ENCODE measurements around the gene DICER1.
"Not testable (repeated sequence)": the region's sequence is repeated elsewhere in the genome, so short reads cannot be mapped to it uniquely, and the experiment has no call there.

Gene DICER1, protein sequence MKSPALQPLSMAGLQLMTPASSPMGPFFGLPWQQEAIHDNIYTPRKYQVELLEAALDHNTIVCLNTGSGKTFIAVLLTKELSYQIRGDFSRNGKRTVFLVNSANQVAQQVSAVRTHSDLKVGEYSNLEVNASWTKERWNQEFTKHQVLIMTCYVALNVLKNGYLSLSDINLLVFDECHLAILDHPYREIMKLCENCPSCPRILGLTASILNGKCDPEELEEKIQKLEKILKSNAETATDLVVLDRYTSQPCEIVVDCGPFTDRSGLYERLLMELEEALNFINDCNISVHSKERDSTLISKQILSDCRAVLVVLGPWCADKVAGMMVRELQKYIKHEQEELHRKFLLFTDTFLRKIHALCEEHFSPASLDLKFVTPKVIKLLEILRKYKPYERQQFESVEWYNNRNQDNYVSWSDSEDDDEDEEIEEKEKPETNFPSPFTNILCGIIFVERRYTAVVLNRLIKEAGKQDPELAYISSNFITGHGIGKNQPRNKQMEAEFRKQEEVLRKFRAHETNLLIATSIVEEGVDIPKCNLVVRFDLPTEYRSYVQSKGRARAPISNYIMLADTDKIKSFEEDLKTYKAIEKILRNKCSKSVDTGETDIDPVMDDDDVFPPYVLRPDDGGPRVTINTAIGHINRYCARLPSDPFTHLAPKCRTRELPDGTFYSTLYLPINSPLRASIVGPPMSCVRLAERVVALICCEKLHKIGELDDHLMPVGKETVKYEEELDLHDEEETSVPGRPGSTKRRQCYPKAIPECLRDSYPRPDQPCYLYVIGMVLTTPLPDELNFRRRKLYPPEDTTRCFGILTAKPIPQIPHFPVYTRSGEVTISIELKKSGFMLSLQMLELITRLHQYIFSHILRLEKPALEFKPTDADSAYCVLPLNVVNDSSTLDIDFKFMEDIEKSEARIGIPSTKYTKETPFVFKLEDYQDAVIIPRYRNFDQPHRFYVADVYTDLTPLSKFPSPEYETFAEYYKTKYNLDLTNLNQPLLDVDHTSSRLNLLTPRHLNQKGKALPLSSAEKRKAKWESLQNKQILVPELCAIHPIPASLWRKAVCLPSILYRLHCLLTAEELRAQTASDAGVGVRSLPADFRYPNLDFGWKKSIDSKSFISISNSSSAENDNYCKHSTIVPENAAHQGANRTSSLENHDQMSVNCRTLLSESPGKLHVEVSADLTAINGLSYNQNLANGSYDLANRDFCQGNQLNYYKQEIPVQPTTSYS (N-terminal part only)

GRCh38 chr14:95157327-95158189 lies at the start of gene DICER1:
Gene DICER1 (minus strand): TSS chr14:95157529. CDS start chr14:95133458, 24,071 bp downstream.
- Histone ChIP-seq H3K27ac (peak within 1 kb of the TSS; percentile 88 to 99 (median 97)), H3K4me3 (peak within 1 kb of the TSS; percentile 46 to 90 (median 73))

- H3K27ac ChIP-seq: no peak overlapping the region
These were observed 49.2 kb upstream of the DICER1 start for GRCh38 chr14:95206534-95206933.

DNA sequence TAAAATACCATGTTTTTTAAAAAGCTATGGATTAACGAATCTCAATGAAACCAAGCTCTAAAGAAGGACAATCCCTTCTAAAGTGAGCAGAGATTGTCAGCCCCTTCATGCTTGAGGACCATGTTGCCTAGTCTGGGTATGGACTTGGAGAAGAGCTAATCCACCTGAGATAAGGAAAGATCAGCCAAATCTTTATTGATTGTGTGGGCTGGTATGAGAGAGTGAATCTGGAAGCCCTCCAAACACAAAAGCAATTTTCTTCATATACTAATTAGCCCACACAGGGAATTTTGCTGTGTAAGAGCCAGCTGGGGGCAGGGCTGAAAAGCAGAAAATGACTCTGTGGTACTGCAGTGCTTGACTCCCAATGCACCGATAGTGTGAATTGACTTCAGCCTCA lies 47.4 kb upstream of the DICER1 start:
- H3K27ac ChIP-seq: no peak overlapping the region

More at GRCh38 chr14:95206534-95206933, 49.2 kb upstream of the DICER1 start:
- no peak overlapping the region for H3K4me3 ChIP-seq

DNA sequence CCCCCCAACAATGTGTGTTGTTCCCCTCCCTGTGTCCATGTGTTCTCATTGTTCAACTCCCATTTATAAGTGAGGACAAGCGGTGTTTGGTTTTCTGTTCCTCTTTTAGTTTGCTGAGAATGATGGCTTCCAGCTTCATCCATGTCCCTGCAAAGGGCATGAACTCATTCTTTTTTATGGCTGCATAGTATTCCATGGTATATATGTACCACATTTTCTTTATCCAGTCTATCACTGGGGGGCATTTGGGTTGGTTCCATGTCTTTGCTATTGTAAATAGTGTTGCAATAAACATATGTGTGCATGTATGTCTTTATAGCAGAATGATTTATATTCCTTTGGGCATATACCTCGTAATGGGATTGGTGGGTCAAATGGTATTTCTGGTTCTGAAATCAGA lies 44.4 kb upstream of the DICER1 start:
- not testable (repeated sequence) for H3K27ac ChIP-seq, H3K4me3 ChIP-seq

More for the DNA sequence above, 47.4 kb upstream of the DICER1 start:
- no peak overlapping the region for H3K4me3 ChIP-seq

GRCh38 chr14:95200404-95200803 lies 43.1 kb upstream of the DICER1 start:
- Histone ChIP-seq H3K27ac (no peak overlapping the region), H3K4me3 (no peak overlapping the region)

- no peak overlapping the region for H3K27ac ChIP-seq
- H3K4me3 ChIP-seq: no peak overlapping the region
These were observed 42.1 kb upstream of the DICER1 start for GRCh38 chr14:95199298-95199983.

- Histone ChIP-seq H3K4me3 (no peak overlapping the region), H3K27ac (no peak overlapping the region)
These were observed 41.0 kb upstream of the DICER1 start for GRCh38 chr14:95198320-95198719.

GRCh38 chr14:95197551-95197950 lies 40.2 kb upstream of the DICER1 start:
- no peak overlapping the region for H3K4me3 ChIP-seq

DNA sequence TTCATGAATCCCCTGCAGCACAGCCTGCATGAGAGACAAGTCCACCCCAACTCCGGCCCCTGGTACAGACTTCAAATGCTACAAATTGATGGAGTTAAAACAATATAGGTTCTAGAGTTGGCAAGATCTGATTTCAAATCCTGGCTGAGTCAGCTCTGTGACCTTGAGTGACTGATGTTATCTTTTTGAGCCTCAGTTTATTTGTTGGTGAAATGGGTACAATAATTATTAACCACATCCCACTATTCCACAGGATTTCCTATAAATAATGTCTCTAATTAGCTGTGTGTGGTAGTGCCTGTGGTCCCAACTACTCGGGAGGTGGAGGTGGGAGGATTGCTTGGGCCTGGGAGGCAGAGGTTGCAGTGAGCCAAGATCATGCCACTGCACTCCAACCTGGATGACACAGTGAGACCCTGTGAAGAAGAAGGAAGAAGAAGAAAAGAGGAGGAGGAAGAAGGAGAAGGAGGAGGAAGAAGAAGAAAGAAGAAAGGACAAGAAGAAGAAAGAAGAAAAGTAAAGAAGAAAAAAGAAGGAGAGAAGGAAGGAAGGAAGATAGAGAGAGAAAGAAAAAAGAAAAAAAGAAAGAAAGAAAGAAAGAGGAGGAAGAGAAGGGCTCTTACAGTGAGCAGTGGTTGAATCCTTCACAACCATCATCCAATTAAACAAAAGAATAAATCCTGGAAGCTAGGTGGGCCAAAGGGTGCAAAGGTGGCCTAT lies 39.7 kb upstream of the DICER1 start:
- no peak overlapping the region for H3K27ac ChIP-seq

More at GRCh38 chr14:95197551-95197950, 40.2 kb upstream of the DICER1 start:
- H3K27ac ChIP-seq: no peak overlapping the region

DNA sequence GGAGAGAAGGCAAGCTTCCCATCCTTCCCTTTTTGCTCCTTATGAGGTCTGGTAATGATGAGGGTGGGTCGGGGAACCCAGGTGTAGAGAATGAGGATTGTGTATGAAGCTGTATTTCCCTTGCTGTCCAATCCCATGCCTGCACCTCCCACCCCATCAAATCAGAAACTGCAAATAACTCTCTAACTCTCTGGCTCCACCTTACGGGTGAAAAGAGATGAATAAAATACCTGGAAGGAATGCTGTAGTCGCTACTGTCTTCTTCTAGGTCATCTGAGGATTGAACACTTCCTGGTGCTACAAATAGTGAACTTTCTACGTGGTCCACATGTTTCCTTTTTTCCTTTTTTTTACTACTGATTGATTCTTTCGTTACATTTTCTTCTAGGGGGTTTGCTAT lies 38.9 kb upstream of the DICER1 start:
- H3K27ac ChIP-seq: no peak overlapping the region
- no peak overlapping the region for H3K4me3 ChIP-seq

More for the DNA sequence above, 39.7 kb upstream of the DICER1 start:
- no peak overlapping the region for H3K4me3 ChIP-seq

DNA sequence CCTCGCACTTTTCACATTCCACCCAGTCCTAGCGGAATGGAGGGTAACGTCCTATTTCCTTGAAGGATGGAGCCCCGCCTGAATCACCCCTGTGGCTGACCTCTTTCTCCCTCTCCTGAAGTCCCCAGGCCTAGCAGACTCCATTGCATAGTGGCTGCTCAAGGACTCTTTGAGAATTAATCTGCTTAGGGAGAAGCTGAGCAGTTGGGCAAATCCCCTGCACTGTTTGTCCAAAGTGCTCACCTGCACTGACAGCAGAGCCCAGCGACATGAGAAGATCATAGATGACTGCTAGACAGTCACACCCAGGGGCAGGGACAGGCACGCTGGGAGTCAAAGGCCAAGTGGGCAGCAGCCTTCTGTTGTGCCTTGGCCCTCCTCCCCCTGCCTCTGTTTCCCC lies 37.7 kb upstream of the DICER1 start:
- Histone ChIP-seq H3K27ac (no peak overlapping the region), H3K4me3 (no peak overlapping the region)

DNA sequence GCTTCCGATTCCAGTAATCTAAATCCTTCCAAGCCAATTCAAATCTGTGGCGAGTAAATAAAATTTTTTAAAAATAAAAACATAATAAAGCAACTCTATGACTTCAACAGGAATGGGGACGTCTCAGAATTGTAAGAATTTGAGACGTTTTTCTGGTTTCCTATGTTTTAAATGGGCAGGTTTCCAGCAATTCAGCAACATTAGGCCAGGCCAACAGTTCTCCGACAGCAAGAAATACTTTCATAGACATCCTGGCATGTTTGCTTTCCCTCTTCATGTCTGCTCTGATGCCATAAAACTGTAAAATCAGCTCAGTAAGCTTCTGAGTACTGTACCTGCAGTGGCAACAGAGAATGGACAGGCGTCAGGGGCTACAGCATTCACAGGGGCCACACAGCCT lies 35.8 kb upstream of the DICER1 start:
- no peak overlapping the region for H3K4me3 ChIP-seq
- no peak overlapping the region for H3K27ac ChIP-seq

- Histone ChIP-seq H3K27ac (no peak overlapping the region), H3K4me3 (no peak overlapping the region)
These were observed 35.0 kb upstream of the DICER1 start for GRCh38 chr14:95192311-95192710.

DNA sequence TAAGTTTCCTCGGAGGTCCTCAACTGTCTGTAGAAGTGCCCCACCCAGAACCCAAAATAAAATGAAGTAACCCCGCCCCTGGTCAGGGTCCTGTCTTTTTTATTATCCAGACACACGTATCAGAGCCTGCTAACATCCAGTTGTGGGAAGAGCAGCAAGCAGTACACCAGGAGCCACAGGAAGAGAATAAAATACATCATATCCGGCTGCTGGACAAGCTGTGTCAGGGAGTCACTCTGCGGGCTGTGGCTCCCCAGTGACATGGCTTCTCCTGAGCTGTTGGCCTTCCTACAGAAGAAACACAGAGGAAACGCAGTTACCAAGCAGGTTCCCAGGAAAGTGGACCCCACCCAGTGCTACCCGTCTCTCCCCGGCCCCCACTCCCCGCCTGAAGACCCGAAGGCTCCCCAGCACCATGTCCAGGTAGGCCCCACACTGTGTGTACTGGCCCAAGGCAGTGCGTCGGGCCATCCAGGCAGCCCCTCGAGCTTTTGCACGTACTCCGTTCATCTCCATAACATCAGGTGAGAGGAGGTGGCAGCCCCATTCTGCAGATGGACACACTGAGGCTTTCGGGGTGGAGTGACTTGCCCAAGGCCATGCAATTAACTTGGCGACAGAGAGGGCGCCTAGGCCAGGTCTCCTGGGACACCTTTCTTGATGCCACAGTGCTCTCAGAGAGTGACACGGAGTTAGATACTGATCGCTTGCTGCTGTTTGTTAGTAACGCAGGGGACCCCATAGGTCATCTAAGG lies 34.3 kb upstream of the DICER1 start:
- no peak overlapping the region for H3K27ac ChIP-seq

GRCh38 chr14:95190857-95191256 lies 33.5 kb upstream of the DICER1 start:
- Histone ChIP-seq H3K27ac (no peak overlapping the region), H3K4me3 (no peak overlapping the region)

More for the DNA sequence above, 34.3 kb upstream of the DICER1 start:
- no peak overlapping the region for H3K4me3 ChIP-seq

DNA sequence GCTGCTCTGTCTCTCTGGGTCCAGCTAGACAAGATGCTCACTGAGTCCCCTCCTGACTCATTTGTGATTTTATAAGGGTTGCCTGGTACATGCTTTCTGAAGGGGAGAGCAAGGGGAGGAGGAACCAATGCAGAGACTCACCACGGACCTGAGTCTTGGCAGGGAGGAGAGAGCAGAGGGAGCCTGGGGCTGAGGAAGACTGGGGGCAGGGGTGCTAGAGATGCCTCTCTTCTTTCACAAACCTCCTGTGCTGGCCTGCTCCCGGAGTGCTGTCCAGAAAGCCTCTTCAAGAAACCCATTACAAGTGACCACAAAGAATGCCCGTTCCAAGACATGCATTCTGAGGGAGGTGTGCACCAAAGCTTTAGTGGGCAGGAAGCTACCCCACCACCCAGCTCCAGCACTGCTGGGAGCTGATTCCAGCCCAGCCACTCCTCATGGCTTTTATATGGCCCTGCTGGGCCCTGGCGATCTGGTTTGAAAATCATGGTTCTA lies 33.1 kb upstream of the DICER1 start:
- H3K4me3 ChIP-seq: no peak overlapping the region

More for the DNA sequence above, 33.1 kb upstream of the DICER1 start:
- H3K27ac ChIP-seq: no peak overlapping the region
